ENCODE data around the gene AMER3. TPM values are rescaled to one million over a fixed set of nuclear protein-coding genes. Genes with fewer than 3 reads are reported as not detected.

AMER3 gene
- total RNA-seq, result not detected in 2 replicates

GRCh38 chr2:130755256-130756052 lies at the start of gene AMER3:
Gene AMER3, plus strand, starts transcription at chr2:130755540. Its CDS starts 6,533 bp downstream, at chr2:130762073.

GRCh38 chr2:130728549-130729316 lies 26.6 kb upstream of the AMER3 start, which contains the start of gene GPR148:
Gene GPR148, plus strand, starts transcription at chr2:130729070. Its CDS starts 82 bp downstream, at chr2:130729152.

Other genes starting within 250 kb of the AMER3 start
- gene POTEI, start 246.2 kb upstream of the AMER3 start, total RNA-seq, result 0.05 and 0.07 TPM in 2 replicates
- not detected in 2 replicates for gene CFC1B, start 234.3 kb upstream of the AMER3 start, total RNA-seq
- not detected in 2 replicates for gene CFC1, start 156.0 kb upstream of the AMER3 start, total RNA-seq
- gene POTEJ, start 144.1 kb upstream of the AMER3 start, total RNA-seq, result 0.07 TPM in 1 of 2 replicates, not detected in the other
- gene GPR148, start 26.5 kb upstream of the AMER3 start, total RNA-seq, result not detected in 2 replicates
- gene ARHGEF4, start 81.4 kb downstream of the AMER3 start, total RNA-seq, result under 0.01 TPM in 1 of 2 replicates, not detected in the other

All from mammary microvascular endothelial cell (primary cell).